Kidney epithelial cell (primary cell): ENCODE data around the gene DIP2C. TPM values are rescaled to one million over a fixed set of nuclear protein-coding genes. Genes with fewer than 3 reads are reported as not detected.

Experiments
- DNase-seq: peaks from one replicate; pipeline ENCODE4 v3.0.0-alpha.2; 2010; ENCODE audit warnings: low read depth
- H3K27me3 ChIP-seq: 2 replicates; pipeline ENCODE4 v1.6.0; 2011; ENCODE audit warnings: low read length; ENCODE audit not compliant: control insufficient read depth, insufficient read depth
- H3K36me3 ChIP-seq: 2 replicates; pipeline ENCODE4 v1.5.1; 2011; ENCODE audit warnings: low read length; ENCODE audit not compliant: control insufficient read depth, insufficient read depth
- H3K4me3 ChIP-seq: 2 replicates; pipeline ENCODE4 v1.5.1; 2011; ENCODE audit warnings: low read depth, mild to moderate bottlenecking, control low read depth, low read length
- CTCF ChIP-seq: IDR thresholded peaks from 2 replicates; pipeline ENCODE4 v1.5.1; 2011; ENCODE audit warnings: mild to moderate bottlenecking, moderate library complexity, low read length, control low read depth, inconsistent platforms; ENCODE audit not compliant: insufficient read depth, poor library complexity, severe bottlenecking
- total RNA-seq: library from RNA; depleted of rRNA; stranded (reverse); fragments of >200 nt; gene quantifications from 2 replicates; pipeline ENCODE4 v1.2.3, GENCODE V29; 2015

Gene DIP2C
- total RNA-seq, 1 donor from 2014 or later: 19.2 TPM

GRCh38 chr10:727162-727790 is 37.8 kb upstream of the DIP2C start:
- no peak for TF ChIP-seq CTCF

DNA sequence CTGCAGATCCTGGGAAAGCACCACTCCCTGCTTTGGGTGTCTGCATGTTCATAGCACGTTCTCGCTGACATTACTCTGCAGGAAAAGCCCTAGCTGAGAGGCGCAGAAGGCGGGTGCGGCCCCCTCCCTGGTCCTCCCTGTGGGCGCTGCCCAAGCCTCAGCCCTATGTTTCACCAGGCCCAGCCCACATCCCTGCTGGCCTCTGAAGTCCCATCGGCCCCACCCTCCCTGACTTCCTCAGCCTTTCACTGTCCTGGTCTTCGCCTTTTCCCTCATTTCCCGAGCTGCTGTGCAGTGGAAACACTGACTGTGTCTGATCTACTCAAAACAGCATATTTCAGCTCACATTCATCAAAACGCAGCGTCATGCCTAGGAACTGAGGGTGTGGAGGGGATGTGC is 36.3 kb upstream of the DIP2C start:
- TF ChIP-seq CTCF: no peak
- DNase-seq: no peak
- Histone ChIP-seq H3K4me3 (no peak overlapping the region), H3K27me3 (peaks cover 7% of the 10 kb centered on the region), H3K36me3 (no peaks in the 10 kb centered on the region)

More at GRCh38 chr10:727162-727790, 37.8 kb upstream of the DIP2C start:
- Histone ChIP-seq H3K4me3 (no peak overlapping the region), H3K27me3 (peaks cover 7% of the 10 kb centered on the region), H3K36me3 (no peaks in the 10 kb centered on the region)
- no peak for DNase-seq

DNA sequence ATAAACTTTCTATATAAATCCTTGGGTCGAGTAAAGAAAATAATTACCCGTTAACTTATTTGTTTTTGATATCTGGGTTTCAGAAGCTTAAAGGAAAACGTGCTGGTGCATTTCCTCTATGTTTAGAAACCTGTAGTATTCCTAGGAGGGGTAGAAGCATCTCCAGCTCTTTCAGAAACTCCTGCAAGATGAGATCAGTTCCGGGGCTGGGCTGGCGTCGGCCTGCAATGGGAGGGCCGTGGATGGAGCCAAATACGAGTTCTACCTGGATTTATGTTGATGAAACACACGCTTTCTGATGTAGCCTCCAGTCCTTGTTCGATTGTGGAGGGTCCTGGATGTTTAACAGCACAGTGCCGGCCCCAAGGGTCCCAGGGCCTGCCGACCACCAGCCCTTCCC is 35.8 kb upstream of the DIP2C start:
- DNase-seq: no peak
- Histone ChIP-seq H3K36me3 (no peaks in the 10 kb centered on the region), H3K27me3 (peaks cover 7% of the 10 kb centered on the region), H3K4me3 (no peak overlapping the region)
- no peak for TF ChIP-seq CTCF

GRCh38 chr10:723973-724372 is 34.5 kb upstream of the DIP2C start:
- H3K27me3 ChIP-seq: no peaks in the 10 kb centered on the region
- no peaks in the 10 kb centered on the region for H3K36me3 ChIP-seq
- H3K4me3 ChIP-seq: no peak overlapping the region
- no peak for TF ChIP-seq CTCF
- no peak for DNase-seq

DNA sequence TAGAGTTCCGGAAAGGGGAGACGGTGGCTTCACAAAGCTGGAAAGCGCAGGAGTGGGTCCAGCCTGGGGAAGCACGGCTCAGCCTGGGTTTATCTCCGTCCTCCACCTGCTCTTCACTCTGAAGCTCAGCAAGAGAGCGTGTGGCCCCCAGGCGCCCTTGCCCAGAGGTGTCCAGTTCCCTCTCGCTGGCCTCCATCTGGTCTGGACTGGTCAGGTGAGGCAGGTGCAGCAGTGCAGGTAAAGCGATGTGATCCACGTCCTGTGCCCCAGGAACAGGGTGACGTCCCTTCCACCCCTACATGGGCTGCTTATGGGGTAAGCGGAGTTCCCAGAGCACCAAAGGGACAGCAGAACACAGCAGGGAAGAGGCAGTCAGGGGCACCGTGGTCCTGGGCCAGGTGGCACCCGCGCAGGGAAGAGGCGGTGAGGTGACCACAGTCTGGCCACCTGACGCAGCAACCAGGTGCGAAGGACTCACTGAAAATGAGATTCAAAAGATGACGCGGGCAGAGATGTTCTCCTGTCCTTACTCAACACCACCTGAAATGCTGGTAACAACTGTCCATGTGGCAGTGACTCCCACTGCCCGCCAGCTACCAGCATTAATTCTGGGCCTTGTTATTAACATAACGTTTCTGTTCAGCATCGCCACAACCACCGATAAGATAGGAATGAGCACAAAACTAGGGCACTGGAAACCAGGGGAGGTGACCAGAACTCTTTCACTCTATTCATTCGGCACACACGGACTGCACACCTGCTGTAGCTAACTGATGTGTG is 33.0 kb upstream of the DIP2C start:
- DNase-seq: no peak
- Histone ChIP-seq H3K36me3 (no peaks in the 10 kb centered on the region), H3K27me3 (no peaks in the 10 kb centered on the region), H3K4me3 (no peak overlapping the region)
- TF ChIP-seq CTCF: no peak
